ENCODE results near the gene MXI1.

DNA sequence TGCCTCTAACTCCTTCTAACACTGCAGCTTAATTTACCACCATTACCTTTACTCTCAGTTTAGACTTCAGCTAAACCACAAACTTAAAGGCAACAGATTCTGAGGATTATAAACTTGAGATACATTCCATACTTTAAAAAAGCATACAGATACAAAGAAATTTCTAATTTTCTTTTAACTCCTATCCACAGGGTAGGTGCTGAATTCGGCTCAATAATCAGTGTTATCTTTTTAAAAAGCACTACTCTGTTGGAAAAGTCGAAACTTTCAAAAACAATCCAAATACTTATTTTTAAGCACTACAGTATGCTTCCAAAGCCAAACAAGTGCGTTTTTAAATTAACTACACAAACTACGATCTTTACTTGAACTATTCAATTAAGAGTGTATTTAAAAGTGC lies 96.3 kb downstream of the MXI1 start:
- TF ChIP-seq, protein P1, sequence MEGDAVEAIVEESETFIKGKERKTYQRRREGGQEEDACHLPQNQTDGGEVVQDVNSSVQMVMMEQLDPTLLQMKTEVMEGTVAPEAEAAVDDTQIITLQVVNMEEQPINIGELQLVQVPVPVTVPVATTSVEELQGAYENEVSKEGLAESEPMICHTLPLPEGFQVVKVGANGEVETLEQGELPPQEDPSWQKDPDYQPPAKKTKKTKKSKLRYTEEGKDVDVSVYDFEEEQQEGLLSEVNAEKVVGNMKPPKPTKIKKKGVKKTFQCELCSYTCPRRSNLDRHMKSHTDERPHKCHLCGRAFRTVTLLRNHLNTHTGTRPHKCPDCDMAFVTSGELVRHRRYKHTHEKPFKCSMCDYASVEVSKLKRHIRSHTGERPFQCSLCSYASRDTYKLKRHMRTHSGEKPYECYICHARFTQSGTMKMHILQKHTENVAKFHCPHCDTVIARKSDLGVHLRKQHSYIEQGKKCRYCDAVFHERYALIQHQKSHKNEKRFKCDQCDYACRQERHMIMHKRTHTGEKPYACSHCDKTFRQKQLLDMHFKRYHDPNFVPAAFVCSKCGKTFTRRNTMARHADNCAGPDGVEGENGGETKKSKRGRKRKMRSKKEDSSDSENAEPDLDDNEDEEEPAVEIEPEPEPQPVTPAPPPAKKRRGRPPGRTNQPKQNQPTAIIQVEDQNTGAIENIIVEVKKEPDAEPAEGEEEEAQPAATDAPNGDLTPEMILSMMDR (IDR thresholded peaks at IDR 0.05) = no peak
- TF ChIP-seq TCF7L2 (IDR thresholded peaks at IDR 0.05; ENCODE audit: low read depth, low read length) = no peak
